Parathyroid adenoma (tissue), 2 donors: Measurements from ENCODE around the gene FURIN.
"Not testable (repeated sequence)": the region's sequence is repeated elsewhere in the genome, so short reads cannot be mapped to it uniquely, and the experiment has no call there.

Source experiments
- H2AFZ ChIP-seq: fragments of 300-600 bp; sonication (generic); one replicate; pipeline ENCODE4 v1.7.0; 2017; ENCODE audit warnings: antibody characterized with exemption, mild to moderate bottlenecking
- H3K27ac ChIP-seq: fragments of 300-600 bp; sonication (generic); one replicate; pipeline ENCODE4 v1.7.0; 2017
- H3K27me3 ChIP-seq: fragments of 300-600 bp; sonication (generic); one replicate; pipeline ENCODE4 v1.7.0; 2017; ENCODE audit warnings: low read length; ENCODE audit not compliant: control insufficient read depth, insufficient read depth
- H3K36me3 ChIP-seq: fragments of 300-600 bp; sonication (generic); one replicate; pipeline ENCODE4 v1.7.0; 2017; ENCODE audit warnings: low read length; ENCODE audit not compliant: control insufficient read depth, insufficient read depth
- H3K4me1 ChIP-seq: fragments of 300-600 bp; sonication (generic); one replicate; pipeline ENCODE4 v1.7.0; 2017; ENCODE audit warnings: control low read depth
- H3K4me2 ChIP-seq: fragments of 300-600 bp; sonication (generic); one replicate; pipeline ENCODE4 v1.7.0; 2017; ENCODE audit warnings: low read length
- H3K4me3 ChIP-seq: fragments of 300-600 bp; sonication (generic); one replicate; pipeline ENCODE4 v1.7.0; 2017; ENCODE audit warnings: low read depth, low read length
- H3K79me2 ChIP-seq: fragments of 300-600 bp; sonication (generic); one replicate; pipeline ENCODE4 v1.7.0; 2017; ENCODE audit warnings: control low read depth
- H3K9ac ChIP-seq: fragments of 300-600 bp; sonication (generic); one replicate; pipeline ENCODE4 v1.7.0; 2017; ENCODE audit warnings: mild to moderate bottlenecking
- H3K9me3 ChIP-seq: fragments of 300-600 bp; sonication (generic); one replicate; pipeline ENCODE4 v1.7.0; 2017; ENCODE audit warnings: low read length; ENCODE audit not compliant: control insufficient read depth
- TF ChIP-seq, protein P1 (sequence below): fragments of 300-600 bp; sonication (generic); IDR thresholded peaks from one replicate; pipeline ENCODE4 v1.7.0; 2017; ENCODE audit warnings: antibody characterized with exemption, mild to moderate bottlenecking
- donor health status: primary hyperparathyroidism.

FURIN gene

GRCh38 chr15:90895571-90896117 is 27.3 kb downstream of the FURIN start:
- Histone ChIP-seq H3K79me2 (no peaks in the 10 kb centered on the region), H3K9ac (no peak overlapping the region), H3K36me3 (no peaks in the 10 kb centered on the region)

DNA sequence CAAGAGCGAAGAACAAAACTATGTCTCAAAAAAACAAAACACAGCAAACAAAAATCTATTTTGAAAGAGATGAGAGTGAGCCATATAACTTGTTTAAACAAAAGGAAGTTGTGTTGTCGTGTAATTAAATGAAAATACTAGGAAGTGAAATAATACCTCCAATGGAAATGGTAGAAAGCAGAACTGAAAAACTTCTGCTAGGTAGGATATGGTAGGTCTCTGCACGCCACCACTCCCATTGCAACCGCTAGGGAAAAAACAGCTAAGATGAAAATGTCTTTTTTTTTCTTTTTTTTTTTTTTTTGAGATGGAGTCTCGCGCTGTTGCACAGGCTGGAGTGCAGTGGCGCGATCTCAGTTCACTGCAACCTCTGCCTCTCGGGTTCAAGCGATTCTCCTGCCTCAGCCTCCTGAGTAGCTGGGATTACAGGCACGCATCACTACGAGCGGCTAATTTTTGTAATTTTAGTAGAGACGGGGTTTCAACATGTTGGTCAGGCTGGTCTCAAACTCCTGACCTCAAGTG is 28.8 kb downstream of the FURIN start:
- H3K4me2 ChIP-seq, H3K4me1 ChIP-seq, H3K27me3 ChIP-seq, H3K27ac ChIP-seq, H3K9ac ChIP-seq, H3K4me3 ChIP-seq, H2AFZ ChIP-seq, H3K36me3 ChIP-seq, H3K79me2 ChIP-seq, H3K9me3 ChIP-seq: not testable (repeated sequence)

More at GRCh38 chr15:90895571-90896117, 27.3 kb downstream of the FURIN start:
- TF ChIP-seq, protein P1, sequence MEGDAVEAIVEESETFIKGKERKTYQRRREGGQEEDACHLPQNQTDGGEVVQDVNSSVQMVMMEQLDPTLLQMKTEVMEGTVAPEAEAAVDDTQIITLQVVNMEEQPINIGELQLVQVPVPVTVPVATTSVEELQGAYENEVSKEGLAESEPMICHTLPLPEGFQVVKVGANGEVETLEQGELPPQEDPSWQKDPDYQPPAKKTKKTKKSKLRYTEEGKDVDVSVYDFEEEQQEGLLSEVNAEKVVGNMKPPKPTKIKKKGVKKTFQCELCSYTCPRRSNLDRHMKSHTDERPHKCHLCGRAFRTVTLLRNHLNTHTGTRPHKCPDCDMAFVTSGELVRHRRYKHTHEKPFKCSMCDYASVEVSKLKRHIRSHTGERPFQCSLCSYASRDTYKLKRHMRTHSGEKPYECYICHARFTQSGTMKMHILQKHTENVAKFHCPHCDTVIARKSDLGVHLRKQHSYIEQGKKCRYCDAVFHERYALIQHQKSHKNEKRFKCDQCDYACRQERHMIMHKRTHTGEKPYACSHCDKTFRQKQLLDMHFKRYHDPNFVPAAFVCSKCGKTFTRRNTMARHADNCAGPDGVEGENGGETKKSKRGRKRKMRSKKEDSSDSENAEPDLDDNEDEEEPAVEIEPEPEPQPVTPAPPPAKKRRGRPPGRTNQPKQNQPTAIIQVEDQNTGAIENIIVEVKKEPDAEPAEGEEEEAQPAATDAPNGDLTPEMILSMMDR: no peak
- H3K9me3 ChIP-seq: no peaks in the 10 kb centered on the region
- H3K27me3 ChIP-seq: no peaks in the 10 kb centered on the region
- H3K4me1 ChIP-seq: no peaks in the 10 kb centered on the region
- no peak overlapping the region for H3K4me3 ChIP-seq
- no peak overlapping the region for H2AFZ ChIP-seq
- no peak overlapping the region for H3K4me2 ChIP-seq
- no peak overlapping the region for H3K27ac ChIP-seq

GRCh38 chr15:90901175-90902039 is 33.0 kb downstream of the FURIN start:
- Histone ChIP-seq H3K27ac (peak overlapping the region; percentile 86), H2AFZ (peak overlapping the region; percentile 95), H3K9me3 (no peaks in the 10 kb centered on the region), H3K4me1 (peaks cover 3% of the 10 kb centered on the region), H3K4me3 (peak overlapping the region; percentile 65), H3K27me3 (no peaks in the 10 kb centered on the region), H3K36me3 (no peaks in the 10 kb centered on the region), H3K9ac (no peak overlapping the region), H3K79me2 (peaks cover 3% of the 10 kb centered on the region), H3K4me2 (peak overlapping the region; percentile 86)
- TF ChIP-seq, protein P1: no peak

DNA sequence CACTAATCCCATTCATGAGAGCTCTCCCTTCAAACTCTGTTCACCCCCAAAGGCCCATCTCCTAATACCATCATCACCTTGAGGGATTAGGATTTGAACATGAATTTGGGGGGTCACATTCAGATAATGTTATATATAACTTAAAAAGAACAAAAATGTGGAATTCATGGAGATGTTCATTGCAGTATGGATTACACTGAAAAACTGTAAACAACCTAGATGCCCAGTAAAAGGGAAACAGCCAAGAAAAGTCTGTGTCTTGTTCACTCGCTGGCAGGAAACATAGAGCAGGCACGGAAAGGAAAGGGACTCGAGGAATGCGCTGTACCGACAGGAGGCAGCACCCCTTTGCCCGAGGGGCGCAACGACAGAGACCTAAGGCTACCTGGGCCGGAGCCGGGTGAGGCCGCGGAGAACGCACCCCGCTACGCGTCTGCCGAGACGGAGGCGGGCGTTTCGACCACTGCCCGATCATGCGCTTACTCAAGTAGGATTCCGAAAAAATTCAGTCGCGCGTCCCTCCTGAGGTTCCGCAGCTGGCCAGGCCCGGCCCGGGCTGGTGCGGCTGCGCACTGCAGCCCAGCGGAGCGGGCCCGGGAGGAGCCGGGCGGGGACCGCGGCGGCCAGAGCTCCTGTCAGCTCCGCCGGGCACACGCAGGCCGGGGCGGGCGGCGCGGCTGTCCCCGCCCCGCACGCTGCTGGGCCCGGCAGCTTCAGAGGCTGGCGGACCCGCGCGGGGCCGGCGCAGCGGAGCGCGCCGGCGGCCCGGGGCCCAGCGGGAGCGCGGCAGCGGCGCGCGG is 33.9 kb downstream of the FURIN start:
- no peaks in the 10 kb centered on the region for H3K9me3 ChIP-seq
- H3K4me1 ChIP-seq: peaks cover 3% of the 10 kb centered on the region
- H3K79me2 ChIP-seq: peaks cover 3% of the 10 kb centered on the region
- H3K4me3 ChIP-seq: peak overlapping the region; percentile 65
- no peaks in the 10 kb centered on the region for H3K36me3 ChIP-seq
- peak overlapping the region; percentile 95 for H2AFZ ChIP-seq
- H3K9ac ChIP-seq: peak overlapping the region; percentile 61
- TF ChIP-seq, protein P1: peak; percentile 63
- H3K4me2 ChIP-seq: peak overlapping the region; percentile 86
- no peaks in the 10 kb centered on the region for H3K27me3 ChIP-seq
- H3K27ac ChIP-seq: peak overlapping the region; percentile 86
